GM19328 (cell line): ENCODE data around the gene OSM.

Experiments used
- ATAC-seq: cut with Tn5 transposase; IDR thresholded peaks from one replicate; pipeline ENCODE4 v1.9.1; 2021; ENCODE audit warnings: mild to moderate bottlenecking, moderate library complexity; ENCODE audit not compliant: unreplicated experiment

Gene OSM

GRCh38 chr22:30285846-30286200 lies 19.2 kb upstream of the OSM start:
- no peak for ATAC-seq

- ATAC-seq, result no peak
Observed at GRCh38 chr22:30285176-30285845, 18.7 kb upstream of the OSM start.

GRCh38 chr22:30284666-30285065 lies 18.0 kb upstream of the OSM start:
- ATAC-seq, result no peak

DNA sequence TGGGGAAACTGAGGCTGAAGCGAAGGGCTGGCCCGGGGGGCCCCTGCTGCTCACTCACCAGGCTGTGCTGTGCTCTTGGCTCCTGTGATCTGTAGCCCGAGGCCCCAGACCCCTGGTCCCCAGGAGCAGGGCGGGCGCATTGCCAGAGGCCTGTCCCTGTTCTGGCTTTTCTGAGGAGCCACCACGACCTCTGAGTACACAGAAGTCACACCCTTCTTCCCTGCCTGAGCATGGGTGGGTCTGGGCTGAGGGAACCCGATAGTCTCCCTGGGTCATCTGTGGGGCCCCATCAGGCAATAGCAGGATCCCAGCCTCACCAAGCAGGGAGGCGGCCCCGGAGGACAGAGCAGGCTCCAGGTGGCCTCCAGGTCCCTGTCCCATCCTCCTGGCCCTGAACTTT lies 17.5 kb upstream of the OSM start:
- ATAC-seq, result no peak

- no peak for ATAC-seq
Observed at GRCh38 chr22:30283342-30283741, 16.7 kb upstream of the OSM start.

GRCh38 chr22:30282616-30283046 lies 16.0 kb upstream of the OSM start:
- no peak for ATAC-seq

DNA sequence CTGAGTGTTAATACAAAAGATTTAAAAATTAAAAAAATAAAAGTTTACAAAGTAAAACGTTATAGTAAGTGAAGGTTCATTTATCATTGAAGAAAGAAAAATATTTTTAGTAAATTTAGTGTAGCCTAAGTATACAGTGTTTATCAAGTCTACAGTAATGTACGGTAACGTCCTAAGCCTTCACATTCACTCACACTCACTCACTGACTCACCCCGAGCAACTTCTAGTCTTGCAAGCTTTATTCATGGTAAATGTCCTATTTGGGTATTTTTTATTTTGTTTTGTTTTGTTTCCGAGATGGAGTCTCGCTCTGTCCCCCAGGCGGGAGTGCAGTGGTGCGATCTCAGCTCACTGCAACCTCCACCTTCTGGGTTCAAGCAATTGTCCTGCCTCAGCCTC lies 13.9 kb upstream of the OSM start:
- ATAC-seq, result no peak

DNA sequence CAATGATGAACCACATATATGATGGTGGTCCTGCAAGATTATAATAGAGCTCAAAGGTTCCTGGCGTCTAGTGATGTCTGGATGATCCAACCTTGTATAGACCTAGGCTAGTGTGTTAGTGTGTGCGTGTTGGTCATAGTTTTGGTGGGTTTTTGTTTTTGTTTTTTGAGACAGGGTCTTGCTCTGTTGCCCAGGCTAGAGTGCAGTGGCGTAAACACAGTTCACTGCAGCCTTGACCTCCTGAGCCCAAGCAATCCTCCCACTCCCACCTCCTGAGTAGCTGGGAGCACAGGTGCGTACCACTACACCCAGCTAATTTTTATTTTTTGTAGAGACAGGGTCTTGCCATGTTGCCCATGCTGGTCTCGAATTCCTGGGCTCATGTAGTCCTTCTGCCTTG lies 13.3 kb upstream of the OSM start:
- ATAC-seq, result no peak

DNA sequence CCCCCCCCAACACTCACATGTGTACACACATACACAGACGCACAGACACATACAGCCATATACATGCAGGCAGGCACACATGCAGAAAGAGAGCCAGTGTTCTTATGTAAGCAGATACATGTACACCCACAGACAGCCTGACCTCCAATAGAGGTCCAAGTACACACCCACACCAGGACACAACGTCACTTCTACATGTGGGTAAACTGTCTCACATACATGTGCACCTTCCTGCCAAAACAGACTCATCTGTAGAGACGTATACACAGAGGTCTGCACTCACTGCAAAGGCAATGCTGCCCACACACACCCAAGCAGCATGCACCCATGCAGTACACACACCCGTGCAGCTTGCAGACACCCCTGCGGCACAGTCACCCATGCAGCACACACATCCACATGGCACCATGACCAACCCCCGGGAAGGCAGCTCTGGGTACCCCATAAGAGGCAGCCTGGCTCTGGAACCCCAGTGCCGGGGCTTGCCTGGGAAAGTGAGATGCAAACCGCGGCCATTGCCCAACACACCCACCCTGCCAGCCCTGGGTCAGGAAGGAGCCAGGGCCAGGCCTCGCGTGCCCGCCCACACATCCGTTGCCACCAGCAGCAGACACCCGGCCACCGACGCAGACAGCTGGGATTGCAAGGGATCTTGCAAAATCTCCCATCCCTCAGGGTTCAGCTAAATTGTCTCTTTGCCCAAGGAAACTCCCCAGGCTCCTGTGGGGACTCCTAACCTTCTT lies 12.6 kb upstream of the OSM start:
- ATAC-seq, result no peak

- ATAC-seq, result no peak
Observed at GRCh38 chr22:30277547-30278344, 11.1 kb upstream of the OSM start.

- no peak for ATAC-seq
Observed at GRCh38 chr22:30276039-30276438, 9.4 kb upstream of the OSM start.

- no peak for ATAC-seq
Observed at GRCh38 chr22:30275625-30276024, 9.0 kb upstream of the OSM start.

DNA sequence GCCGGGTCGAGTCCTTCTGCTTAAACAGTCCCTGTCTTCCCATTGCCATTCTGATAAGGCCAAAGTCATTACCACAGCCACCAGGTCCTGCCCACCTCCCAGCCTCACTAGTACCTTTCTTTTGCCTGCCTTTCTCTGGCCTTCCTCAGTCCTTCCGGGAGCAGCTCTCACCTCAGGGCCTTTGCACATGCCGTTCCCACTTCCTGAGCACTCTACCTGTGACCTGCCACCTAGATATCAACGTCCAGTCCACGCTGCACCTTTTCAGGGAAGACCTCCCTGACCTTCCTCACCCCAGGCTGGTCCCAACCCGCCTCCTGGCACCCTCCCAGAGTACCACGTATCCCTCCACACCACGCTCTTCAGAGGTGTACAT lies 7.8 kb upstream of the OSM start:
- ATAC-seq, result no peak

DNA sequence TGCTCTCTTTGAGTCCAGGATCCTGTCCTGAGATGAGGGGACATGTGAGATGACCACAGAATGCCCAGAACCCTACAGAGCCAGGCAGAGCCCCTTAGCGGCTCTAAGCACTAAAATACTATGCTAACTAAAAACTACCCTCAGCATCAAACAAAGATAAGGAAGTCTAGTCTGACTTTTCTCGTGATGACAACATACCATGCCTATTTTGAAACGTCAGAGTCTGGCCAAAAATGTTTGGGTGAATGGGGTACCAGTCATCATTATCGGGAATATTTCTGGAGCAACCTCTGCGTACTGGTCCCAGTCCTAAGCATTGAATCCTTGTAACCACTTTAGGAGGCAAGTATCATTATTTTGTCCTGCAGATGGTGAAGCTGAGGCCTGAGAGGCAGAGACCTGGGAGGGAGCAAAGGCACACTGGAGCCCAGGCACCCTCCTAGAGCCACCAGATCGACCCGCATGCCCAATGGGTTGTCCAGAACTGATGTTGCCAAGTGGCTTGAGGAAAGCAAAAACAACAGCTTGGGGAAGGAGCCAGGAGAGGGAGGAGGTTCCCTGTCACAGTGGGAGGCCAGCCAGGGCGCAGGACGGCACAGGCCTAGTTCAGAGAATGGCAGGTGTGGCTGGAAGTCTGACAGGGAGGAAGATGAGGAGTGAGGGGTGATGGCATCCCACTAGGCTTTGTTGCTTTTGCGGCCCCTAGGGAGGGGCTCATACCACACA lies 7.2 kb upstream of the OSM start:
- no peak for ATAC-seq

GRCh38 chr22:30272781-30273601 lies 6.3 kb upstream of the OSM start:
- ATAC-seq, result no peak

- ATAC-seq, result no peak
Observed at GRCh38 chr22:30270832-30271231, 4.2 kb upstream of the OSM start.

- ATAC-seq, result no peak
Observed at GRCh38 chr22:30268331-30268730, 1.7 kb upstream of the OSM start.

GRCh38 chr22:30267382-30268302 lies 991 bp upstream of the OSM start:
- no peak for ATAC-seq

DNA sequence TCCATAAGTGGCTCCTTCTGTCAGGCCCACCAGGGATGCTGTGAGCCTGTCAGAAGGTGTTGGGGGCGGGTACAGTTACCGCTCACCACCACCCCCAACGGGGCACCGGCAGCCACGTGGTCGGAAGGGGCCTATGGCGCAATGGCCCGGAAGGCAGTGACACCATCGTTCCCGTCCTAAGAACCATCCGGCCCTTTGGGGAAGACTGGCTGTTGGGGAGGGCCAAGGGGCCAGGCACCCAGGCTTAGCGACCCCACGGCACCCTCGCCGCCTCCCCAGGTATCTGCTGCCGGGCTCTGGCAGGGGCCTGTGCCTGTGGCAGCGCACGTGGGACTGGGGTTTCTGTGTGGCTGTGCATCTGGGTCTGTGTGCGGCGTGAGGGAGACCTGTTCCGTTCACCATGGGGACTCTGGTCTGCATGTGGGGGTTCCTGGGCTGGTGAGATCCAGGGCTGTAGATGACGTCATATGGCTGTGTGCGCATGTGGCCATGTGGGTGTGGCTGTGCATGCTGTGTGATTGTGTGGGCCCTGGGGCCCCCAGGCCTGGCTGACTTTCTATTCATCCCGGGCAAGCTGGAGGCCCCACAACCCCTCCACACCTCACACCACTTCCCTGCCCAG lies 717 bp downstream of the OSM start:
- peak; percentile 65 for ATAC-seq
